GM19099 (cell line): Measurements from ENCODE around the gene RNU5D-1.

Source experiments
- POLR2A ChIP-seq: IDR thresholded peaks from 3 replicates; pipeline ENCODE4 v1.6.1; 2011; ENCODE audit warnings: low read depth; ENCODE audit not compliant: insufficient read length; ENCODE audit errors: extremely low read depth

The RNU5D-1 gene

DNA sequence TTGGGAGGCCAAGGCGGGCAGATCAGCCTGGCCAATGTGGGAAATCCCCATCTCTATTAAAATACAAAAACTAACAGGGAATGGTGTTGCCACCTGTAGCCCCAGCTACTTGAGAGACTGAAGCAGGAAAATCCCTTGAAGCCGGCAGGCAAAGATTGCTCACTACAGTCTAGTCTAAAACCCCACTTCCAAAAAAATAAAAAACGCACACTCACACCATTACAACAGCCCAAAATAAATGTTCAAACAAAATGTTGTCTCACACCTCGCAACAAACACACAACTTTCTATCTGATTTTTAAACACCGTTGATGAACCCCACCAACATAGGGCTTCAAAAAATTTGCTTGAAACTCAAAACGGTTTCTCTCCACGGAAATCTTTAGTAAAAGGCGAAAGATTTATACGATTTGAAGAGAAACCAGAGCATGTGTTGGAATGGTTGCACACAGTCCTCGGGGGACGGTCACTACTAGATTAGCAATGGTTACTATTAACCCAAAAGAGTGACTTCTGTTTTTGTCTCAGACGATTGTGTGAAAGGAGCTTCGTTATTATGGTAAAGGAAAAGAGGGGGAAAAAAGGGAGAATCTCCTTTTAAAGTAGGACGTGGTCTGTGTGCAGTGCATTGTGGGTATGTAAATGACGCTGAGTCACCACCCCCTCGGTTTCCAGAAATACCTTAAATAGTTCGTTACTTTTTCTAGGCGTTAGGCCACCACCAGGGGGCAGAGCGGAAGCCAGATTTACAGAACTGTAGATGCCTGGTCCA, at the start of gene RNU5D-1:
TSS of gene RNU5D-1 (minus strand) at position 430 of the 772 bp plus-strand sequence.
- peak; percentile 98 for TF ChIP-seq POLR2A

DNA sequence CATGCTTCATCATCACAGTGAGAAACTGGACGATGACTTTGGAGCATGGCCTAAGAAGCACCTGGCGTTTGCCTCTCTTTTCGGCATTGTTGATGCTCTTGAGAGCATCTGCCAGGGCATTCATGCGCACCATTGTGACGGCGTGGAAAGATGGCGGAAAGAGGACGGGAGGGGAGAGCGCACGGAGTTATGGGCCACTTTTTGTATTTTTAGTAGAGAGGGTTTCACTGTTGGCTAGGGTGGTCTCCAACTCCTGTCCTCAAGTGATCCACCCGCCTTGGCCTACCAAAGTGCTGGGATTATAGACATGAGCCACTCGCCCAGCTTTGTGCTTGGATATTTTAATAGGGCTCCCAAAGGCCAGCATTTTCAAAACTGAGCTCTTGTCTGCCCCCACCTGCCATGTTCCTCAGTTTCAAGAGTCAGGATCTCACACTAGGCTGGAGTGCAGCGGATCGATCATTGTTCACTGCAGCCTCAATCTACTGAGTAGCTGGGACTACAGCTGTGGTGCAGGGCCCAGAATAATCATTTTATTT, 49.7 kb upstream of the RNU5D-1 start:
- peak; percentile 35 for TF ChIP-seq POLR2A

DNA sequence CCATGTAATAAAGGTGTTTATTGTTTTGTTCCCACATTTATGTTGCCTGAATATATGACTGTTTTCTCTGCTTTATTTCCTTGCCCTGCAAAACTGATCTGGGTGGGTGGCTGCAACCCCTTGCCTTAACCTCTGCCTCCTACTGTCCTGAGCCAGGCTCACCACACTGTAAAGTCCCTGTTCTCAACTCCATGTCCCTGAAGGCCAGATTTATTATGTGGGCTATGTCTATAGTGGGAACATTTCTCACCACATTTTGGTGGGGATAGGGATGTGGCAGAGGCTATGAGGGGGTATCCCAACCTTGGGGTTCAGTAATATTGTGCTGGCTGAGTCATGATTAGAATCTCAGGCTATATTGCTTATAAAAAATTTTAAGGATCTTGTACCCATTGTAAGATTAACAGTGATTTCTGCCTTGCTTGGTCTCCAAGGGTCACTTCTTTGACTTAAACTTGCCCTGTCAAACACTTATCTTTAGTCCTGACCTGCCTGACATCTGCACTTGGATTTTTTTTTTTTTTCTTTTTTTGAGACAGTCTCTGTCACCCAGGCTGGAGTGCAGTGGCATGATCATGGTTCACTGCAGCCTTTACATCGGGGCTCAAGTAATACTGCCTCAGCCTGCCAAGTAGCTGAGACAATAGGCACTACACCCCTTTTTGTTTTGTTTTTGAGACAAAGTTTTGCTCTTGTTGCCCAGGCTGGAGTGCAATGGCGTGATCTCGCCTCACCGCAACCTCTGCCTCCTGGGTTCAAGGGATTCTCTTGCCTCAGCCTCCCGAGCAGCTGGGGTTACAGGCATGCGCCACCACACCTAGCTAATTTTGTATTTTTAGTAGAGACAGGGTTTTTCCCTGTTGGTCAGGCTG, 48.0 kb upstream of the RNU5D-1 start:
- no peak for TF ChIP-seq POLR2A

- no peak for TF ChIP-seq POLR2A
Measured at GRCh38 chr1:44777969-44778635, 47.1 kb upstream of the RNU5D-1 start.

GRCh38 chr1:44777547-44777946, 46.6 kb upstream of the RNU5D-1 start:
- TF ChIP-seq POLR2A: no peak

GRCh38 chr1:44776730-44777068, 45.7 kb upstream of the RNU5D-1 start:
- TF ChIP-seq POLR2A: no peak

- no peak for TF ChIP-seq POLR2A
Measured at GRCh38 chr1:44775930-44776729, 45.2 kb upstream of the RNU5D-1 start.

GRCh38 chr1:44775078-44775929, 44.3 kb upstream of the RNU5D-1 start, which contains the start of gene RPS8:
RPS8 (plus strand) TSS chr1:44775540; CDS start chr1:44775597, 57 bp downstream.
- peak; percentile 99 for TF ChIP-seq POLR2A

GRCh38 chr1:44760876-44761275, 29.9 kb upstream of the RNU5D-1 start:
- TF ChIP-seq POLR2A: no peak

- TF ChIP-seq POLR2A: no peak
Measured at GRCh38 chr1:44759077-44759476, 28.1 kb upstream of the RNU5D-1 start.

- TF ChIP-seq POLR2A: no peak
Measured at GRCh38 chr1:44757420-44757819, 26.4 kb upstream of the RNU5D-1 start.

DNA sequence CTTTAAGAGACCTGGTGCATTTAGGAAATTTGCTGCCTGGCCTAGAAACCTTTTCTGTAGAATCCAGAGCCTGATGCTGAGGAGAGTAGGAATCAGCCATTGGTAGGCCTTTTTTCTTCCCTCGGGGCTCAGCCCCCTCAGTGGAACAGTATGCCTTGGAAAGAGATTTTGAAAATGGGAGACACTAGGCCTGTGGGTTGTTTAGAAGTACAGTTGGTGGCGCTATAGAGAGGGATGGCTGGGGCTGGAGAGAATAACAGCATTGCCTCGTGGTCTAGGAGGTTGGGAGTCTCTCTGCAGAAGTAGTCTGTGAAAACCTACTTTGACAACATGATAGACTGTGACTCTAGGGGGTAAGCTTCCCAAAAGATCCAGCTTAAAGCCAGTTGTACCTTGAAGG, 16.9 kb upstream of the RNU5D-1 start:
- no peak for TF ChIP-seq POLR2A

DNA sequence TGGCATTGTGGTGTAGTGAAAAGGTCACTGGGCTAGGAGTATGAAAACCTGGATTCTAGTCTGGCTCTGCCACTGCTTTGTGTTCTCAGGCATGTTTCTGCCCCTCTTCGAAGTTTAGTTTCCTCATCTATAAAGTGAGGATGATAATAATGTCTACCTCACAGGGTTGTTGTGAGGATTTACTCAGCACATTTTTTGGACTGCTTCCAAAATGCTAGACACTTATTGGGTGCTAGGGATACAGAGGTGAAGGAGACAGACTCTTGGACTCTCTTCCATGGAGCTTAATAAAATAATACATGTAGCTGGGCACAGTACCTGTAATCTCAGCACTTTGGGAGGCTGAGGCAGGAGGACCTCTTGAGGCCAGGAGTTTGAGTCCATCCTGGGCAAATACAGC, 12.2 kb upstream of the RNU5D-1 start:
- TF ChIP-seq POLR2A: no peak
